CD4-positive, alpha-beta T cell treated with Interleukin-6 at 100 ng/mL for 8 hours (primary cell): Measurements from ENCODE around the gene GSG1L.

Experiments
- DNase-seq: peaks from one replicate; pipeline ENCODE4 v3.0.0-alpha.2; 2020; ENCODE audit warnings: mixed read lengths, low spot score

GSG1L gene

GRCh38 chr16:28062847-28063521, 530 bp downstream of the GSG1L start:
- DNase-seq = no peak

GRCh38 chr16:28062261-28062846, 1.2 kb downstream of the GSG1L start:
- DNase-seq = no peak

GRCh38 chr16:28061352-28062101, 2.0 kb downstream of the GSG1L start:
- DNase-seq = no peak

GRCh38 chr16:28059841-28060575, 3.5 kb downstream of the GSG1L start:
- no peak for DNase-seq

- DNase-seq = no peak
Observed at GRCh38 chr16:28058839-28059589, 4.5 kb downstream of the GSG1L start.

GRCh38 chr16:28057949-28058348, 5.6 kb downstream of the GSG1L start:
- no peak for DNase-seq

GRCh38 chr16:28053461-28053860, 10.1 kb downstream of the GSG1L start:
- no peak for DNase-seq

- DNase-seq = no peak
Observed at GRCh38 chr16:28052274-28053128, 11.0 kb downstream of the GSG1L start.

GRCh38 chr16:28051486-28051885, 12.0 kb downstream of the GSG1L start:
- no peak for DNase-seq

GRCh38 chr16:28042811-28043210, 20.7 kb downstream of the GSG1L start:
- no peak for DNase-seq

- DNase-seq = no peak
Observed at GRCh38 chr16:28041615-28042014, 21.9 kb downstream of the GSG1L start.

GRCh38 chr16:28040039-28040438, 23.5 kb downstream of the GSG1L start:
- no peak for DNase-seq

GRCh38 chr16:28039493-28039892, 24.0 kb downstream of the GSG1L start:
- DNase-seq = no peak

GRCh38 chr16:28038409-28038808, 25.1 kb downstream of the GSG1L start:
- DNase-seq = no peak

GRCh38 chr16:28035866-28036393, 27.6 kb downstream of the GSG1L start:
- DNase-seq = no peak

GRCh38 chr16:28033870-28034269, 29.6 kb downstream of the GSG1L start:
- DNase-seq = no peak

- no peak for DNase-seq
Observed at GRCh38 chr16:28029387-28030002, 34.0 kb downstream of the GSG1L start.

GRCh38 chr16:28027055-28027454, 36.5 kb downstream of the GSG1L start:
- no peak for DNase-seq

GRCh38 chr16:28025631-28026030, 37.9 kb downstream of the GSG1L start:
- DNase-seq = no peak

GRCh38 chr16:28019218-28019617, 44.3 kb downstream of the GSG1L start:
- DNase-seq = no peak
